Middle frontal gyrus (tissue), 1 donor: ENCODE measurements around the gene KRTAP10-9.
"Not testable (repeated sequence)": the region's sequence is repeated elsewhere in the genome, so short reads cannot be mapped to it uniquely, and the experiment has no call there.

ENCODE experiments used
- DNase-seq: peaks from one replicate; pipeline ENCODE4 v3.0.0-alpha.2; 2015; ENCODE audit warnings: low spot score; ENCODE audit errors: extremely low spot score

KRTAP10-9 gene

GRCh38 chr21:44614161-44614631, 12.7 kb upstream of the KRTAP10-9 start:
- no peak for DNase-seq

DNA sequence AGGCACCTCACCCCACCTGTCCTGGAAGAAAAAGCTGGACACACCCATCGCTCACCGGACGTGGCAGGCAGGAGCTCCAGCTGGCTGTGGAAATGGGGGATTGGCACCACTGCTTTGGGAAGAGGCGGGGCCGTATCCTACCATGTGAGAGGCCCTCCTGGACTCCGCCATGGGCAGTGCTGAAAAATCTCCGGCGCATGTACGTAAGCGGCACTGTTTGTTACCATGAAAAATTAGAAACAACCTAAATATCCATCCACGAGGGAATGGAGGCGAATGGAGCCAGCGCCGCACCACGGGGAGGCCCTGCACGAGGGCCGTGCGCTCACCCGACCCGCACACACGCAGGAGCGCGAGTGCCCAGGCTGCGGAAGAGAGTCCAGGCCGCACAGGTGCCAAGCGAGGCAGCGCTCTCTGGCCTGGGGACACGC, 11.9 kb upstream of the KRTAP10-9 start:
- no peak for DNase-seq

DNA sequence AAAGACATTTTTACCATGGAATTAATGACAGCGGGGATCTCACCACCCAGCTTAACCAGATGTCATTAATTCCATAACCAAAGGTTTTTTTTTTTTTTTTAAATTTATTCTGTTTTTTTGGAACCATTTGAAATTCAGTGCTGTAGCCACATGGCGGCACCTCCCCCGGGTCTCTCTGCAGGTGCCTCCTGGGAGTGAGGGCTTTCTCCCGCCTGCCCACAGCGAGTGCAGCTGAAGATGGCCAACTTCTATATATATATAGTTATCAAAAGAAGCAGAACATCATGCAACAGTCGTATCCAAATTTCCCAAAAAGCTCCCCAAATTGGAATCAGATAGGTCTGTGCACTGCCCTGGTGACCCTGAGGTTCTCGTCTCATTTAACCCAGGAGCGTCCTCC, 11.4 kb upstream of the KRTAP10-9 start:
- DNase-seq: no peak

GRCh38 chr21:44615911-44616590, 10.8 kb upstream of the KRTAP10-9 start:
- no peak for DNase-seq

- DNase-seq: no peak
These were observed 10.3 kb upstream of the KRTAP10-9 start for GRCh38 chr21:44616591-44616926.

- no peak for DNase-seq
These were observed 9.8 kb upstream of the KRTAP10-9 start for GRCh38 chr21:44617071-44617501.

DNA sequence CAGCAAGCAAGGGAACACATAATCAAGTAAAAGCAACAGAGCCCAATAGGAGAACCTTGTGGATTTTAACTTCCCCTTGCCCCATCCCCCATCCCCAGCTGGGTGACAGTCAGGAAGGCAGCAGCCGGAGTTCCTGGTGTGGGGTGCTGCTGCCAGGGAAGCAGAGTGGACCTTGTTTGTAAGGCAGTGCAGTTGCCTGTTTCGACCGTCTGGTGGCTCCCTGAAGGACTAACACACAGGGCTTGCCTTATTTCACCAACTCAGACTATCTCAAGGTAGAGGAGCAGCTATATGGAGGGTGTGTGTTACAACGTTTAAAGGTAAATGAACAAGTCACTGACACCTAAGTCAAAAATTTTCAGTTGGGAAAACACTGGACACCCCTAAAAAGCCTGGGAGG, 8.4 kb upstream of the KRTAP10-9 start:
- DNase-seq: no peak

DNA sequence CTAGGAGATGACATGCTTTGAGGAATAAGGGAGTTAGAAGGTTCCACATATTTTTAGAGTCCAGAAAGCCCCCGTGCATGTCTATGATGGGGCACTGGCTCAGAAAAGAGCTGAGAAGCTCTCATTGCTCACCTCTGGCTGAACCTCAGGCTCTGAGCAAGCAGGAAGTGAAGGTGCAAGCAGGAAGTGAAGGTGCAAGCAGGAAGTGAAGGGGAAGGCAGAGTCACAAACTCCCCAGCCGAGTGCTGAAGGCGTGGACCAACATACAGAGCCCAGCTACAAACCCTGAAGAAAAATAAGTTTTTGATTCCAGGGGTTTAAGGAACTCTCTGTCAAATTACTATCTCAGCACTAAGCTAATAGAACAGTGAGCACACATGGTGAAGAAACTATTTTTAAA, 8.0 kb upstream of the KRTAP10-9 start:
- no peak for DNase-seq

- DNase-seq: no peak
These were observed 7.0 kb upstream of the KRTAP10-9 start for GRCh38 chr21:44619886-44620285.

GRCh38 chr21:44623575-44623974, 3.3 kb upstream of the KRTAP10-9 start:
- no peak for DNase-seq

- no peak for DNase-seq
These were observed 1.1 kb upstream of the KRTAP10-9 start for GRCh38 chr21:44625756-44626155.

GRCh38 chr21:44626262-44626661, 631 bp upstream of the KRTAP10-9 start:
- DNase-seq: no peak

DNA sequence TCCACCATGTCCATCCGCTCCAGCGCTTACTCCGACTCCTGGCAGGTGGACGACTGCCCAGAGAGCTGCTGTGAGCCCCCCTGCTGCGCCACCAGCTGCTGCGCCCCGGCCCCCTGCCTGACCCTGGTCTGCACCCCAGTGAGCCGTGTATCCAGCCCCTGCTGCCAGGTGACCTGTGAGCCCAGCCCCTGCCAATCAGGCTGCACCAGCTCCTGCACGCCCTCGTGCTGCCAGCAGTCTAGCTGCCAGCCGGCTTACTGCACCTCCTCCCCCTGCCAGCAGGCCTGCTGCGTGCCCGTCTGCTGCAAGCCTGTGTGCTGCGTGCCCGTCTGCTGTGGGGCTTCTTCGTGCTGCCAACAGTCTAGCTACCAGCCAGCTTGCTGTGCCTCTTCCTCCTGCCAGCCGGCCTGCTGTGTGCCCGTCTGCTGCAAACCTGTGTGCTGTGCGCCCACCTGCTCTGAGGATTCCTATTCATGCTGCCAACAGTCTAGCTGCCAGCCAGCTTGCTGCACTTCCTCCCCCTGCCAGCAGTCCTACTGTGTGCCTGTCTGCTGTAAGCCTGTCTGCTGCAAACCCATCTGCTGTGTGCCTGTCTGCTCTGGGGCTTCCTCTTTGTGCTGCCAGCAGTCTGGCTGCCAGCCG, 409 bp downstream of the KRTAP10-9 start:
- DNase-seq: not testable (repeated sequence)

DNA sequence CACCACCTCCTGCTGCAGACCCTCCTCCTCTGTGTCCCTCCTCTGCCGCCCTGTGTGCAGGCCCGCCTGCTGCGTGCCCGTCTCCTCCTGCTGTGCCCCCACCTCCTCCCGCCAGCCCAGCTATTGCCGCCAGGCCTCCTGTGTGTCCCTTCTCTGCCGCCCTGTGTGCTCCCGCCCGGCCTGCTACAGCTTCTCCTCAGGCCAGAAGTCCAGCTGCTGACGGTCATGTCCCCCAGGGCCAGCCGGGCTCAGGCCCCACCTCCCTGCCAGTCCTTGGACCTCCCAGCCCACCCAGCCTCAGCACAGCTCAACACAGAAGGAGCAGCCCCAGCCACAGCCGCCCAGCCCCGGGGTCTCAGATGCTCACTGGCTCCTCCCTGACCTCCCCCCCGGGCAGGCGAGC, 939 bp downstream of the KRTAP10-9 start:
- DNase-seq: not testable (repeated sequence)

DNA sequence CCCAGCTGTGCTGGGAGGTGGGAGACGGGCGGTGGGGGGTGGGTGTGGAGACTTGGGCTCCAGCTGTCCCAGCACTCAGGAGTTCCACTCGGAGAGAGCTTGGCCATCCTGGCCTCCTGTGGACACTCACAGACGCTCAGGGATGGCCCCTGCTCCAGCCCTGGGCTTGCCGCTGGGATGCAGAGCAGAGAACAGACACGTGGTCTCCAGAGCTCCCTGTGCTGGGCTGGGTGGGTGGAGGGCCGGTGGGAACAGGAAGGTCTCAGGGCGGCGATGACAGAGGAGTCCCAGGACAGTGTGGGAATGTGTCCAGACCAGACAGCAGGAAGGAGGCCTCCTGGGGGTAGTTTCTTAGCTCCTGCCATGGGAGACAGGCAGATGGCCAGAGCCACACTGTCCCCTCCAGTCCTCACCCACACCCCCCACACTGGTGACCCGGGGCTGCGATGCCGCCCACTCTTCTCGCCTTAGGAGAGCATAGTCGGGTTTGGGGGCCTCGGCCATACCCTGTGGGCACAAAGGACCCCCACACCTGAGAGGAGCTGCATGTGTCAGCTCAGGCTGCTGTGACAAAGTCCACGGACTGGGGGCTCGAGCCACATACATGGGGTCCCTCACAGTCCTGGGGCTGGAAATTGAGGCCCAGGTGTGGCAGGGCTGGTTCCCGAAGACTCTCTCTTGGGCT, 2.0 kb downstream of the KRTAP10-9 start:
- DNase-seq: no peak

DNA sequence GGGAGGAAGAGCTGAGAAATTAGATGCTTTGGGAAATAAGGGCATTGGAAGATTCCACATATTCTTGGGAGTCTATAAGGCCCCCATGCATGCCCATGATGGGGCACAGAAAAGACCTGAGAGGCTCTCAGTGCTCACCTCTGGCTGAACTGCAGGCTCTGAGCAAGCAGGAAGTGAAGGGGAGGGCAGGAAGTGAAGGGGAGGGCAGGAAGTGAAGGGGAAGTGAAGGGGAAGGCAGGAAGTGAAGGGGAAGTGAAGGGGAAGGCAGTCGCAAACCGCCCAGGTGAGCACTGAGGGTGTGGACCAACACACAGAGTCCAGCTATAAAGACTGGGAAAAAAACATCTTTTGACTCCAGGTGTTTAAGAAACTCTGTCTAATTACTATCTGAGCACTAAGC, 3.5 kb downstream of the KRTAP10-9 start:
- DNase-seq: no peak

GRCh38 chr21:44632067-44632466, 5.2 kb downstream of the KRTAP10-9 start:
- no peak for DNase-seq

GRCh38 chr21:44636209-44637017, 9.5 kb downstream of the KRTAP10-9 start:
- DNase-seq: no peak

- DNase-seq: no peak
These were observed 10.3 kb downstream of the KRTAP10-9 start, which contains the start of gene KRTAP10-10 for GRCh38 chr21:44637018-44637850. KRTAP10-10 (plus strand) TSS chr21:44637356; CDS start chr21:44637418, 62 bp downstream.

- DNase-seq: not testable (repeated sequence)
These were observed 11.0 kb downstream of the KRTAP10-9 start for GRCh38 chr21:44637851-44638348.
